Neural cell (in vitro differentiated cells): ENCODE data around the gene TBXA2R.

Source experiments
- EP300 ChIP-seq: fragments of 450-650 bp; conservative IDR thresholded peaks from 2 replicates; pipeline ENCODE4 v1.6.1; 2014; ENCODE audit warnings: antibody characterized with exemption, mild to moderate bottlenecking, moderate library complexity; ENCODE audit not compliant: poor library complexity, severe bottlenecking
- TAF1 ChIP-seq: IDR thresholded peaks from 2 replicates; pipeline ENCODE4 v1.6.1; 2012; ENCODE audit warnings: low read depth

DNA sequence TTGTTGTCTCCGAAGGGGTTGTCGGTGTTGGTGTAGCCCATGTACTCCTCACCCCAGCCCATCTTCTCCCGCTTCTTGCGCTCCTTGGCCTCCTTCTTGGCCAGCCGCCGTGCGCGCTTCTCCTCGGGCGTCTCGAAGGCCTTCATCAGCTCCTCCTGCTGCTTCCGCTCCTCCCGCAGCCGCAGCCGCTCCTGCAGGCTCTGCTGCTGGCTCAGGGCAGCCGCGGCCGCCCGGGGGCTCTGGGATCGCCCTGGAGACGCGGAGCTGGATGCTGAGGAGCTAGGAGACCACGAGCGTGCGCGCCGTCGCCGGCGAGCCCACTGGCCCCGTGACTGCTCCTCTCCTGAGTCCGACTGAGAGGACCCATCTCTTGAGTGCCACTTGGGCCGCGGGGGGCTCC, 17.0 kb upstream of the TBXA2R start:
- TF ChIP-seq TAF1 = no peak
- no peak for TF ChIP-seq EP300
